Activated CD8-positive, alpha-beta memory T cell treated with anti-CD3 and anti-CD28 coated beads, Interleukin-2, amount 50 U/mL, for 48 hours (primary cell): Measurements from ENCODE around the gene SPACA1.

ENCODE experiments used
- DNase-seq: peaks from one replicate; pipeline ENCODE4 v3.0.0-alpha.2; 2020

SPACA1 gene

GRCh38 chr6:88107241-88107640, 59.6 kb downstream of the SPACA1 start:
- no peak for DNase-seq

- DNase-seq = no peak
Measured at GRCh38 chr6:88111991-88112390, 64.3 kb downstream of the SPACA1 start.

DNA sequence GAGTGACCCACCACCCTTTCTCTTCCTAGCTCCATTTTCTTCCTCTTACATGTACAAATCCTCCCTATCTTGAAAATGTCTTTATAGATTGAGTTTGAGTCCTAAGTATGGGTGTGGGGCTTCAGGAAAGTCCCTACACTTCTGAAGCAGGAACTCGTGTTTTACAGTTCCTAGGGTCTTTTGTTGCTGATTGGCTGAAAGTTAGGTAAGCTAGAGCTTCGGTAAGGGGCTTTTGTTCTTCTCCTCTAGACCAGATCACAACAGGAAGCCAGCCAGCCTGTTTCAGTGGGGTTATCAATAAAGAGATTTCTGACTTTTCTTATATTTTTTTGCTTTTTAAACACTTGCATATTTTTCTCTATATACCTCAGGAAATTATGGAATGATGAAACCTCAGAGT, 67.2 kb downstream of the SPACA1 start:
- no peak for DNase-seq

DNA sequence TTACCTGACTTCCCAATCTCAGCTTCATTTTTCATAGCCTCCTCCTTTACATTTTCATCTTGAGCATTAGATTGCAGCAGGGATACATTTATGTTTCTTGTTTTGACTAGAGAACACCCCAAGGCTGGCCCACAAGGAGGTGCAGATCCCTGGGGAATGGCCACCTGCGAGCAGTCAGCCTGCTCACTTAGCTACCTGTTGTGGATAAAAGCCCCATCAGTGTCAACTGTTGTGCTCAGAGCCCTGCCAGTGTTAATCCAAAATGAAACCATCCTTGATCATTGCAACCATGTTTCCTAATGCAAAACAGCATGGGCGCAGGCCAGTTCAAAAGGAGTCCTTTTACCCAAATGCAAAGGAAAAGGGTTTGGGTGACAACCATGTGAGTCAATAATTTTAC, 67.7 kb downstream of the SPACA1 start:
- DNase-seq = no peak

DNA sequence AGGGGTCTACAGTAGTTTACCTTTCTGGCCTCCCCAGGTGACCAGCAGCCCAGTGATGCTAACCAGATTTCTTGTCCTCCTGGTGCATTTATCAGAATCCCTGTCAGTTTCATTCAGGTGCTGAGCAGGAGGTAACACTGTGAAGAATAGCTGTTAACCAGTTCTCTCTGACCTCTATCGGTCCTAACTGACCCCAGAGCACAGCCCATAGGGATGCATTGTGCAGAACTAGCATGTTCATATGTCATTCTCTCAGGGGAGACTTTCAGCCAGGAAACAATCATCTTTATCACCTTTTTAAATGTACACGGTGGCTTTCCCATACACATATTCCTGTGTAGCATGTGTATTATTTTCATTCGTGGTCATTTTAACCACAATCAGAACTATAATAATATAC, 68.6 kb downstream of the SPACA1 start:
- DNase-seq = no peak
